ENCODE measurements around the gene SPOUT1. TPM values are rescaled to one million over a fixed set of nuclear protein-coding genes. Genes with fewer than 3 reads are reported as not detected.

SPOUT1 gene
- total and polyA plus RNA-seq, 2 of the 13 experiments (the other 11 are each of a cell fraction or from before 2014, with no cell fraction given): 39.0 to 45.8 TPM

- 100% methylated on average over 1 of the region's 1 CpG for WGBS (ENCODE audit: low lambda C conversion rate)
- Histone ChIP-seq H3K4me1 (ENCODE audit: insufficient read depth, low read length) (peaks cover 45% of the 10 kb centered on the region), H3K36me3 (replicated peaks in 1 of 2; ENCODE audit: control insufficient read depth in 1 of 2, insufficient read depth in 2 of 2, low read length in 2 of 2) (peaks cover 0 to 10% of the 10 kb centered on the region in 2 experiments; a peak in 3 of 5 replicates), H2AFZ (ENCODE audit: low read length) (no peak overlapping the region), H3K9me3 (ENCODE audit: low read length) (peaks cover 5% of the 10 kb centered on the region), H3K4me3 (replicated peaks in 1 of 3; ENCODE audit: insufficient read depth in 1 of 3, low read depth in 2 of 3, low read length in 3 of 3) (no peak overlapping the region), H4K20me1 (ENCODE audit: insufficient read depth, low read length) (peaks cover 10% of the 10 kb centered on the region; the same call in 1 of the 2 replicates), H3K27ac (ENCODE audit: extremely low read length, insufficient read depth, low read length) (no peak overlapping the region), H3K4me2 (ENCODE audit: low read depth, low read length) (no peak overlapping the region), H3K27me3 (ENCODE audit: control insufficient read depth in 1 of 2, insufficient read depth in 2 of 2, low read length in 2 of 2) (no peaks in the 10 kb centered on the region), H3K9ac (ENCODE audit: insufficient read depth, low read depth, low read length) (no peak overlapping the region), H3K79me2 (ENCODE audit: insufficient read depth, low read length) (peaks cover 19% of the 10 kb centered on the region)
- intact Hi-C loops (cut with micrococcal nuclease; ENCODE audit: unreplicated experiment): no loop called here
- CTCF ChIA-PET (ENCODE audit: low intra/inter-chr PET ratio, low total read pairs): no interaction called here
- no peak for TF ChIP-seq ZNF800 (CRISPR knock-in tag; IDR thresholded peaks at IDR 0.05)
- TF ChIP-seq ZNF484 (CRISPR knock-in tag; IDR thresholded peaks at IDR 0.05; ENCODE audit: borderline replicate concordance, low read depth): peak; percentile 92; the same call in 1 of the 2 replicates
- POLR2A ChIA-PET: no interaction called here
- FAIRE-seq (no peak), DNase-seq (ENCODE audit: low spot score) (no peak), ATAC-seq (no peak)
- in situ Hi-C loops (cut with HindIII; ENCODE audit: extremely low pct_ligation_motif_present, low pct_unique_long_range_greater_than_20kb): no loop called here
- BruUV-seq (replicated peaks): no TSS peak
These were observed 18.2 kb upstream of the SPOUT1 start for GRCh38 chr9:128847803-128848202.

- CTCF ChIA-PET (ENCODE audit: low intra/inter-chr PET ratio, low total read pairs): no interaction called here
- BruUV-seq (replicated peaks): no TSS peak
These were observed 17.1 kb upstream of the SPOUT1 start for GRCh38 chr9:128846680-128847030.

More at GRCh38 chr9:128846680-128847030, 17.1 kb upstream of the SPOUT1 start:
- Histone ChIP-seq H3K4me3 (replicated peaks in 1 of 3; ENCODE audit: insufficient read depth in 1 of 3, low read depth in 2 of 3, low read length in 3 of 3) (no peak overlapping the region), H3K27ac (ENCODE audit: extremely low read length, insufficient read depth, low read length) (peak overlapping the region; percentile 33), H4K20me1 (ENCODE audit: insufficient read depth, low read length) (peaks cover 10% of the 10 kb centered on the region; the same call in 1 of the 2 replicates), H3K79me2 (ENCODE audit: insufficient read depth, low read length) (peaks cover 19% of the 10 kb centered on the region), H3K9me3 (ENCODE audit: low read length) (peaks cover 5% of the 10 kb centered on the region), H2AFZ (ENCODE audit: low read length) (no peak overlapping the region), H3K36me3 (replicated peaks in 1 of 2; ENCODE audit: control insufficient read depth in 1 of 2, insufficient read depth in 2 of 2, low read length in 2 of 2) (peaks cover 0 to 13% of the 10 kb centered on the region in 2 experiments), H3K4me2 (ENCODE audit: low read depth, low read length) (no peak overlapping the region), H3K4me1 (ENCODE audit: insufficient read depth, low read length) (peaks cover 57% of the 10 kb centered on the region), H3K27me3 (ENCODE audit: control insufficient read depth in 1 of 2, insufficient read depth in 2 of 2, low read length in 2 of 2) (no peaks in the 10 kb centered on the region), H3K9ac (ENCODE audit: insufficient read depth, low read depth, low read length) (no peak overlapping the region)
- TF ChIP-seq CHD2 (IDR thresholded peaks at IDR 0.05; ENCODE audit: low read depth, low read length): no peak
- TF ChIP-seq GLMP (CRISPR knock-in tag; IDR thresholded peaks at IDR 0.05; ENCODE audit: borderline replicate concordance): no peak
- no peak for TF ChIP-seq MEIS1 (CRISPR knock-in tag; IDR thresholded peaks at IDR 0.05; ENCODE audit: borderline replicate concordance)
- no peak for TF ChIP-seq ELF3 (CRISPR knock-in tag; IDR thresholded peaks at IDR 0.05)
- TF ChIP-seq ZNF264 (CRISPR knock-in tag; IDR thresholded peaks at IDR 0.05): no peak
- TF ChIP-seq ETV5 (CRISPR knock-in tag; IDR thresholded peaks at IDR 0.05; ENCODE audit: borderline replicate concordance): no peak
- TF ChIP-seq CHD4 (IDR thresholded peaks at IDR 0.05; ENCODE audit: borderline replicate concordance, low read length): no peak
- no peak for TF ChIP-seq SMARCE1 (IDR thresholded peaks at IDR 0.05; ENCODE audit: borderline replicate concordance)
- TF ChIP-seq IRF2 (CRISPR knock-in tag; IDR thresholded peaks at IDR 0.05): no peak
- TF ChIP-seq MTF2 (CRISPR knock-in tag; IDR thresholded peaks at IDR 0.05; ENCODE audit: borderline replicate concordance): no peak
- TF ChIP-seq ZNF362 (CRISPR knock-in tag; IDR thresholded peaks at IDR 0.05; ENCODE audit: borderline replicate concordance): no peak
- no peak for TF ChIP-seq SMARCC2 (IDR thresholded peaks at IDR 0.05)
- WGBS (ENCODE audit: low lambda C conversion rate): 100% methylated on average over 3 of the region's 3 CpGs
- POLR2A ChIA-PET: interaction anchor here (1.1 to 2.5 kb wide), 2 partner anchors 17 to 29 kb away, joined by 4 to 12 read pairs; partner anchors contain the start of gene SPOUT1
- DNase-seq (ENCODE audit: low spot score) (no peak), FAIRE-seq (no peak), ATAC-seq (no peak)
- intact Hi-C loops (cut with micrococcal nuclease; ENCODE audit: unreplicated experiment): no loop called here
- in situ Hi-C loops (cut with HindIII; ENCODE audit: extremely low pct_ligation_motif_present, low pct_unique_long_range_greater_than_20kb): no loop called here
